ENCODE measurements around the gene LOXL3. TPM values are rescaled to one million over a fixed set of nuclear protein-coding genes. Genes with fewer than 3 reads are reported as not detected.

LOXL3 gene
- total and polyA plus RNA-seq, 2 of the 8 experiments (the other 6 are each of a cell fraction or from before 2014, with no cell fraction given) = 22.4 to 27.2 TPM

- H3K36me3 ChIP-seq (ENCODE audit: control insufficient read depth in 2 of 4, insufficient read depth in 4 of 4, low read length in 3 of 4) = no peaks in the 10 kb centered on the region; a peak in 1 of 8 replicates
- H2BK5ac ChIP-seq (ENCODE audit: low read depth, low read length) = no peak overlapping the region
- DNase-seq (ENCODE audit: low read depth in 1 of 2, low spot score in 2 of 2) (no peak), FAIRE-seq (no peak)
- no peaks in the 10 kb centered on the region for H3K9me3 ChIP-seq (ENCODE audit: insufficient read depth in 2 of 2, low read depth in 1 of 2, low read length in 1 of 2)
- H3K4ac ChIP-seq (replicated peaks; ENCODE audit: insufficient read length, low read depth, low read length) = no peak overlapping the region
- H4K20me1 ChIP-seq (replicated peaks in 1 of 2; ENCODE audit: control insufficient read depth in 1 of 2, insufficient read depth in 2 of 2, low read length in 2 of 2) = peaks cover 0 to 4% of the 10 kb centered on the region in 2 experiments
- H3K4me2 ChIP-seq (ENCODE audit: insufficient read depth in 1 of 2, low read depth in 2 of 2, low read length in 2 of 2) = peak overlapping the region; percentile 8 to 15; a peak in 2 of 4 replicates
- no peak overlapping the region for H4K91ac ChIP-seq (replicated peaks; ENCODE audit: insufficient read length, low read length)
- no peaks in the 10 kb centered on the region for H3K79me2 ChIP-seq (ENCODE audit: control insufficient read depth in 1 of 2, insufficient read depth in 2 of 2, low read length in 2 of 2)
- H3K56ac ChIP-seq (replicated peaks; ENCODE audit: insufficient read length, low read depth, low read length) = no peak overlapping the region
- H2BK20ac ChIP-seq (ENCODE audit: low read length) = no peak overlapping the region
- no peak overlapping the region for H2AFZ ChIP-seq (ENCODE audit: low read length)
- peaks cover 5% of the 10 kb centered on the region; the same call in 1 of the 2 replicates for H3K23me2 ChIP-seq (ENCODE audit: low read depth, low read length)
- no peak overlapping the region for H3K23ac ChIP-seq (ENCODE audit: insufficient read length)
- POLR2A ChIA-PET (ENCODE audit: partially characterized antibody) = interaction anchor here (1.0 to 2.2 kb wide), 3 partner anchors 18 to 119 kb away, joined by 3 to 10 read pairs (median 3); partner anchors contain the start of genes AUP1 and HTRA2
- no peak overlapping the region for H3K9ac ChIP-seq (replicated peaks in 1 of 4; ENCODE audit: extremely low read depth in 1 of 4, low read depth in 3 of 4, low read length in 3 of 4)
- CTCF ChIA-PET (ENCODE audit: partially characterized antibody) = interaction anchor here (0.8 to 7.5 kb wide), 7 partner anchors 12 to 79 kb away, joined by 3 to 56 read pairs (median 4); no protein-coding TSS in a partner anchor
- H3K18ac ChIP-seq (ENCODE audit: extremely low read depth, low read length) = no peak overlapping the region
- H2BK120ac ChIP-seq (replicated peaks; ENCODE audit: low read depth, low read length) = no peak overlapping the region
- no peak overlapping the region for H4K5ac ChIP-seq (ENCODE audit: insufficient read length, low read depth, low read length)
- H2BK12ac ChIP-seq (ENCODE audit: low read depth, low read length) = 0 out of 2 replicates have a peak overlapping the region, but pooled peaks have one; percentile 23
- H2AK5ac ChIP-seq (ENCODE audit: low read depth, low read length) = no peak overlapping the region
- no peak overlapping the region for H2BK15ac ChIP-seq (ENCODE audit: low read length)
- H4K8ac ChIP-seq (ENCODE audit: extremely low read depth, insufficient read depth, low read length) = no peak overlapping the region
- no peak overlapping the region for H3K14ac ChIP-seq (ENCODE audit: insufficient read length)
- H3K27me3 ChIP-seq (replicated peaks in 1 of 4; ENCODE audit: control insufficient read depth in 3 of 4, extremely low read depth in 1 of 4, insufficient read depth in 3 of 4, low read length in 3 of 4) = peaks cover 0 to 28% (median 22%) of the 10 kb centered on the region in 4 experiments; a peak in 6 of 7 replicates
- H3K4me1 ChIP-seq (replicated peaks in 1 of 4; ENCODE audit: control insufficient read depth in 3 of 4, insufficient read depth in 4 of 4, low read length in 3 of 4) = peaks cover 0 to 7% (median 5%) of the 10 kb centered on the region in 4 experiments; a peak in 6 of 7 replicates
- no peak overlapping the region for H3K27ac ChIP-seq (ENCODE audit: low read depth, low read length)
- no peaks in the 10 kb centered on the region for H3K79me1 ChIP-seq (ENCODE audit: low read depth, low read length)
- H3K4me3 ChIP-seq (ENCODE audit: extremely low read depth in 1 of 4, insufficient read depth in 2 of 4, low read depth in 3 of 4, low read length in 4 of 4) = no peak overlapping the region
- 29% methylated on average over 5 of the region's 5 CpGs; no CpG with 5 or more reads in 1 of the 2 experiments for WGBS, 2 experiments (ENCODE audit: extremely low coverage in 1 of 2, insufficient coverage in 1 of 2, insufficient read length in 1 of 2, insufficient replicate concordance in 2 of 2, low coverage in 1 of 2, low lambda C conversion rate in 2 of 2, missing lambda C conversion rate in 1 of 2)
- no peak for TF ChIP-seq CTBP2 (IDR thresholded peaks at IDR 0.05; ENCODE audit: borderline replicate concordance, insufficient read depth, insufficient read length, low read length)
- no peak for TF ChIP-seq TCF12 (IDR thresholded peaks at IDR 0.05; ENCODE audit: low read depth, low read length)
- no peak for TF ChIP-seq SUZ12 (IDR thresholded peaks at IDR 0.05; ENCODE audit: low read length)
- TF ChIP-seq TEAD4 (IDR thresholded peaks at IDR 0.05; ENCODE audit: low read depth, low read length) = no peak
- no peak for TF ChIP-seq JUN (IDR thresholded peaks at IDR 0.05; ENCODE audit: low read depth, low read length)
- no peak for TF ChIP-seq POU5F1 (IDR thresholded peaks at IDR 0.05; ENCODE audit: low read depth, low read length)
- no peak for TF ChIP-seq ATF2 (IDR thresholded peaks at IDR 0.05; ENCODE audit: low read length)
- TF ChIP-seq HDAC2 (IDR thresholded peaks at IDR 0.05; ENCODE audit: borderline replicate concordance in 1 of 2, low read depth in 2 of 2, low read length in 2 of 2) = no peak
- TF ChIP-seq SP4 (IDR thresholded peaks at IDR 0.05; ENCODE audit: low read length) = no peak
- TF ChIP-seq SRF (IDR thresholded peaks at IDR 0.05; ENCODE audit: low read depth, low read length) = no peak
- TF ChIP-seq EGR1 (IDR thresholded peaks at IDR 0.05; ENCODE audit: borderline replicate concordance, low read depth, low read length) = peak; percentile 17; the same call in 1 of the 2 replicates
- TF ChIP-seq RFX5 (IDR thresholded peaks at IDR 0.05; ENCODE audit: borderline replicate concordance, low read depth, low read length) = no peak
Observed at GRCh38 chr2:74559912-74560311, 6.2 kb upstream of the LOXL3 start.
